NT2/D1 (cell line): ENCODE data around the gene CARS2.

Experiments used
- SUZ12 ChIP-seq: IDR thresholded peaks from 2 replicates; pipeline ENCODE4 v1.6.1; 2011; ENCODE audit not compliant: insufficient read length, insufficient read depth; ENCODE audit errors: extremely low read depth
- ZNF274 ChIP-seq: IDR thresholded peaks from 2 replicates; pipeline ENCODE4 v1.6.1; 2011; ENCODE audit warnings: mild to moderate bottlenecking, low read depth, low read length

DNA sequence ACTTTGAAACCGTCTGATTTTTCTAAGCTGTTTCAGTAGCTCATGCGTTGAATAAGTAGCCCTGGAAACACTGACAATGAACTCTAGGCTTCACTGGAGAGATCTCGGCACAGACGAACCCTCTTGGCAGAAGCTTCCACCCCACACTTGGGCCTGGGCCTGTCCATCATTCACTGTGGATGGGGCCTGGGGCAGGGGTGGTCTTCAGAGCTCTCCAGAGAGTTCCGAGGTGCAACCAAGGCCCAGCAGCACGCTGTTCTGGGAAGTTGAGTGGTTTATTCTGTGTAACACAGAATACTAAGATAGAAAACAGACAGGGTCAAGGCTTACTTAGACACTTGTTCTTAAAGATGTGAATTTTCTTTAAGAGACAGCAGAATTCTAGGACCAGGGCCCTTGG, 68.6 kb downstream of the CARS2 start:
- TF ChIP-seq SUZ12 (no peak), ZNF274 (no peak)
